HG03060 (cell line): ENCODE results near the gene USH2A.
A peak's percentile ranks its signal among the peaks of the same experiment; 100 is the strongest.
"Not testable (repeated sequence)": the region's sequence is repeated elsewhere in the genome, so short reads cannot be mapped to it uniquely, and the experiment has no call there.

Experiments used
- ATAC-seq: cut with Tn5 transposase; IDR thresholded peaks from one replicate; pipeline ENCODE4 v1.9.1; 2021; ENCODE audit warnings: low read depth, moderate number of reproducible peaks; ENCODE audit not compliant: unreplicated experiment

Gene USH2A

GRCh38 chr1:216057063-216057462, 366.2 kb downstream of the USH2A start:
- no peak for ATAC-seq

GRCh38 chr1:216055004-216055403, 368.2 kb downstream of the USH2A start:
- no peak for ATAC-seq

GRCh38 chr1:216054600-216054999, 368.6 kb downstream of the USH2A start:
- ATAC-seq = no peak

GRCh38 chr1:216051071-216051470, 372.2 kb downstream of the USH2A start:
- ATAC-seq = no peak

GRCh38 chr1:216049741-216050430, 373.4 kb downstream of the USH2A start:
- ATAC-seq = no peak

- ATAC-seq = no peak
These were observed 375.3 kb downstream of the USH2A start for GRCh38 chr1:216047811-216048572.

- no peak for ATAC-seq
These were observed 376.9 kb downstream of the USH2A start for GRCh38 chr1:216046336-216046735.

- ATAC-seq = no peak
These were observed 377.8 kb downstream of the USH2A start for GRCh38 chr1:216045400-216045799.

GRCh38 chr1:216044538-216044937, 378.7 kb downstream of the USH2A start:
- ATAC-seq = no peak

GRCh38 chr1:216034506-216034905, 388.7 kb downstream of the USH2A start:
- no peak for ATAC-seq

GRCh38 chr1:216032961-216033614, 390.2 kb downstream of the USH2A start:
- no peak for ATAC-seq

- peak; percentile 60 for ATAC-seq
These were observed 391.0 kb downstream of the USH2A start for GRCh38 chr1:216032284-216032683.

GRCh38 chr1:216028631-216029030, 394.6 kb downstream of the USH2A start:
- no peak for ATAC-seq

- ATAC-seq = no peak
These were observed 398.7 kb downstream of the USH2A start for GRCh38 chr1:216024546-216024945.

GRCh38 chr1:216020743-216021345, 402.4 kb downstream of the USH2A start:
- ATAC-seq = peak; percentile 66

GRCh38 chr1:216015116-216015515, 408.1 kb downstream of the USH2A start:
- no peak for ATAC-seq

GRCh38 chr1:216014086-216014485, 409.2 kb downstream of the USH2A start:
- no peak for ATAC-seq

GRCh38 chr1:216009456-216009855, 413.8 kb downstream of the USH2A start:
- ATAC-seq = not testable (repeated sequence)

- ATAC-seq = peak; percentile 100
These were observed 417.3 kb downstream of the USH2A start for GRCh38 chr1:216005916-216006315.

- no peak for ATAC-seq
These were observed 430.6 kb downstream of the USH2A start for GRCh38 chr1:215992620-215993019.
